PC-3 (cell line): ENCODE results near the gene CXCL10. TPM values are rescaled to one million over a fixed set of nuclear protein-coding genes. Genes with fewer than 3 reads are reported as not detected.
A peak's percentile ranks its signal among the peaks of the same experiment; 100 is the strongest.
"Not testable (repeated sequence)": the region's sequence is repeated elsewhere in the genome, so short reads cannot be mapped to it uniquely, and the experiment has no call there.

ENCODE experiments used
- ATAC-seq: fragments of 200-7000 bp; cut with Tn5 transposase; 2 replicates; pipeline ENCODE4 v1.9.1; 2020; ENCODE audit warnings: mild to moderate bottlenecking, moderate library complexity
- BruUV-seq: library from RNA; stranded (reverse); fragments of 400-500 nt; replicated peaks from 2 replicates; lab custom pipeline; 2021; lab: Mats Ljungman, UMichigan
- CTCF ChIA-PET: fragments of 300-600 bp; sonication (Branson Sonifier 250); formaldehyde crosslinking; loops from one replicate; lab custom pipeline; 2022; ENCODE audit warnings: antibody characterized with exemption; lab: Charles Lee
- POLR2A ChIA-PET: fragments of 300-600 bp; sonication (Branson Sonifier 250); formaldehyde crosslinking; loops from one replicate; lab custom pipeline; 2022; ENCODE audit warnings: antibody characterized with exemption; ENCODE audit not compliant: unreplicated experiment; lab: Charles Lee
- DNase-seq: peaks from one replicate; pipeline ENCODE4 v3.0.0-alpha.2; 2015
- H2AFZ ChIP-seq: fragments of 300-600 bp; sonication (generic); 2 replicates; pipeline ENCODE4 v1.6.0; 2016; ENCODE audit warnings: antibody characterized with exemption, low read length
- H3F3A ChIP-seq: fragments of 300-600 bp; sonication (generic); one replicate; pipeline ENCODE4 v1.6.0; 2017; ENCODE audit warnings: antibody characterized with exemption, low read length, control low read depth, mild to moderate bottlenecking; ENCODE audit not compliant: unreplicated experiment
- H3K27ac ChIP-seq: fragments of 300-600 bp; sonication (generic); 2 replicates; pipeline ENCODE4 v1.5.1; 2016; ENCODE audit warnings: mild to moderate bottlenecking, low read length
- H3K27me3 ChIP-seq: fragments of 300-600 bp; sonication (generic); 2 replicates; pipeline ENCODE4 v1.6.1; 2016; ENCODE audit warnings: low read length, mixed read lengths
- H3K36me3 ChIP-seq: fragments of 300-600 bp; sonication (generic); 2 replicates; pipeline ENCODE4 v1.6.1; 2016; ENCODE audit warnings: low read depth, mixed run types, low read length, mixed read lengths
- H3K4me1 ChIP-seq: fragments of 300-600 bp; sonication (generic); 2 replicates; pipeline ENCODE4 v1.5.1; 2016; ENCODE audit warnings: low read length; ENCODE audit not compliant: insufficient read depth
- H3K4me2 ChIP-seq: fragments of 300-600 bp; sonication (generic); 2 replicates; pipeline ENCODE4 v1.6.0; 2016; ENCODE audit warnings: low read length
- H3K4me3 ChIP-seq: fragments of 300-600 bp; sonication (generic); 2 replicates; pipeline ENCODE4 v1.5.1; 2016; ENCODE audit warnings: mild to moderate bottlenecking, low read length, mixed read lengths
- H3K79me2 ChIP-seq: fragments of 300-600 bp; sonication (generic); 2 replicates; pipeline ENCODE4 v1.6.1; 2017; ENCODE audit warnings: low read length, mixed read lengths
- H3K9ac ChIP-seq: fragments of 300-600 bp; sonication (generic); 2 replicates; pipeline ENCODE4 v1.6.0; 2016; ENCODE audit warnings: mild to moderate bottlenecking, low read length
- H3K9me2 ChIP-seq: fragments of 300-600 bp; sonication (generic); replicated peaks from 2 replicates; pipeline ENCODE4 v1.6.1; 2016; ENCODE audit warnings: mixed run types, low read length, mixed read lengths
- H3K9me3 ChIP-seq: fragments of 300-600 bp; sonication (generic); 2 replicates; pipeline ENCODE4 v1.6.1; 2016; ENCODE audit warnings: low read length, mixed read lengths
- H4K20me1 ChIP-seq: fragments of 300-600 bp; sonication (generic); 2 replicates; pipeline ENCODE4 v1.6.1; 2016; ENCODE audit warnings: low read length, mixed read lengths
- EZH2 ChIP-seq: fragments of 300-600 bp; sonication (generic); IDR thresholded peaks from one replicate; pipeline ENCODE4 v1.6.1; 2017; ENCODE audit warnings: antibody characterized with exemption, mild to moderate bottlenecking, low read length; ENCODE audit not compliant: unreplicated experiment
- EZH2phosphoT487 ChIP-seq: fragments of 300-600 bp; sonication (generic); IDR thresholded peaks from 2 replicates; pipeline ENCODE4 v1.6.1; 2018; ENCODE audit warnings: mild to moderate bottlenecking, antibody characterized with exemption, low read length, borderline replicate concordance
- intact Hi-C: fragments of 100-400 bp; cut with micrococcal nuclease; formaldehyde crosslinking; loops from 2 replicates; pipeline ENCODE4 v1.9.0; 2023
- total RNA-seq: library from RNA; depleted of rRNA; stranded (reverse); fragments of >200 nt; gene quantifications from 2 replicates; pipeline ENCODE4 v1.2.3, GENCODE V29; 2014
- TF ChIP-seq, protein P1 (sequence below): fragments of 300-600 bp; sonication (generic); conservative IDR thresholded peaks from 2 replicates; pipeline ENCODE4 v1.5.1; 2017; ENCODE audit warnings: antibody characterized with exemption, low read depth, mild to moderate bottlenecking, low read length

CXCL10 gene
- total RNA-seq, 1 experiment from 2014 or later = not detected

DNA sequence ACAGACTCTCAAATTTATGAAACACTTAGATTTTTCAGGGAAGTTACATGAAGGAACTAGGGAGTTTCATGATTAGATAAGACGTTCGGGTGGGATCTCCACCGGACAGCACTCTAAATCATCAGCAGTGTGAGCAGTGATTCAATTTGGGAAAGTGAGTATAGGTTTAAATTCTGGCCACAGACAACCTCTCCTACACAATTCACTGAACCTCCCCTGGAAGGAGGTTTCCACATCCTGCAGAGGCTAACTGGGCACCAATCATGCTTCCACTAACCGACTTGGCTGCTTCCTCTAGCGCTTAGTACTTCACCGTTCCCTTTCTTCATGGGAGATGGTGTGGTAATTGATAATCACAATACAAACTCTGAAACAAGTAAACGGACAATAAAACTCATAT, 21.6 kb downstream of the CXCL10 start:
- Histone ChIP-seq H3K4me3 (no peak overlapping the region), H3K9ac (no peak overlapping the region), H3F3A (no peaks in the 10 kb centered on the region), H3K9me2 (no peaks in the 10 kb centered on the region), H3K9me3 (no peaks in the 10 kb centered on the region), H3K4me1 (peaks cover 16% of the 10 kb centered on the region), H3K27ac (no peak overlapping the region), H3K27me3 (no peaks in the 10 kb centered on the region), H3K79me2 (no peaks in the 10 kb centered on the region), H2AFZ (no peak overlapping the region), H3K4me2 (0 out of 2 replicates have a peak overlapping the region, but pooled peaks have one; percentile 0), H4K20me1 (no peaks in the 10 kb centered on the region), H3K36me3 (no peaks in the 10 kb centered on the region)
- POLR2A ChIA-PET = no interaction called here
- intact Hi-C loops = no loop called here
- CTCF ChIA-PET = no interaction called here
- ATAC-seq (no peak), DNase-seq (no peak)
- TF ChIP-seq EZH2phosphoT487 = no peak
- TF ChIP-seq, protein P1, sequence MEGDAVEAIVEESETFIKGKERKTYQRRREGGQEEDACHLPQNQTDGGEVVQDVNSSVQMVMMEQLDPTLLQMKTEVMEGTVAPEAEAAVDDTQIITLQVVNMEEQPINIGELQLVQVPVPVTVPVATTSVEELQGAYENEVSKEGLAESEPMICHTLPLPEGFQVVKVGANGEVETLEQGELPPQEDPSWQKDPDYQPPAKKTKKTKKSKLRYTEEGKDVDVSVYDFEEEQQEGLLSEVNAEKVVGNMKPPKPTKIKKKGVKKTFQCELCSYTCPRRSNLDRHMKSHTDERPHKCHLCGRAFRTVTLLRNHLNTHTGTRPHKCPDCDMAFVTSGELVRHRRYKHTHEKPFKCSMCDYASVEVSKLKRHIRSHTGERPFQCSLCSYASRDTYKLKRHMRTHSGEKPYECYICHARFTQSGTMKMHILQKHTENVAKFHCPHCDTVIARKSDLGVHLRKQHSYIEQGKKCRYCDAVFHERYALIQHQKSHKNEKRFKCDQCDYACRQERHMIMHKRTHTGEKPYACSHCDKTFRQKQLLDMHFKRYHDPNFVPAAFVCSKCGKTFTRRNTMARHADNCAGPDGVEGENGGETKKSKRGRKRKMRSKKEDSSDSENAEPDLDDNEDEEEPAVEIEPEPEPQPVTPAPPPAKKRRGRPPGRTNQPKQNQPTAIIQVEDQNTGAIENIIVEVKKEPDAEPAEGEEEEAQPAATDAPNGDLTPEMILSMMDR = no peak
- TF ChIP-seq EZH2 = no peak
- no TSS peak for BruUV-seq

- no peak overlapping the region for H3K27ac ChIP-seq
- intact Hi-C loops = no loop called here
- H3K36me3 ChIP-seq = no peaks in the 10 kb centered on the region
- ChIA-PET POLR2A (no interaction called here), CTCF (interaction anchor here (0.7 kb wide), 1 partner anchor 178 kb away, joined by 3 read pairs; no protein-coding TSS in a partner anchor)
- ATAC-seq = no peak
- no peak overlapping the region for H3K9ac ChIP-seq
- no peaks in the 10 kb centered on the region for H3F3A ChIP-seq
- H3K79me2 ChIP-seq = no peaks in the 10 kb centered on the region
- H2AFZ ChIP-seq = no peak overlapping the region
- no peak overlapping the region for H3K4me3 ChIP-seq
- TF ChIP-seq EZH2phosphoT487 = no peak
- TF ChIP-seq EZH2 = no peak
- TF ChIP-seq, protein P1 = no peak
- H3K27me3 ChIP-seq = no peaks in the 10 kb centered on the region
- no TSS peak for BruUV-seq
- no peaks in the 10 kb centered on the region for H3K9me3 ChIP-seq
- no peaks in the 10 kb centered on the region for H4K20me1 ChIP-seq
- H3K4me1 ChIP-seq = peaks cover 10% of the 10 kb centered on the region; the same call in 1 of the 2 replicates
- DNase-seq = no peak
- H3K9me2 ChIP-seq = no peaks in the 10 kb centered on the region
- no peak overlapping the region for H3K4me2 ChIP-seq
Observed at GRCh38 chr4:76000279-76000678, 23.0 kb downstream of the CXCL10 start.

DNA sequence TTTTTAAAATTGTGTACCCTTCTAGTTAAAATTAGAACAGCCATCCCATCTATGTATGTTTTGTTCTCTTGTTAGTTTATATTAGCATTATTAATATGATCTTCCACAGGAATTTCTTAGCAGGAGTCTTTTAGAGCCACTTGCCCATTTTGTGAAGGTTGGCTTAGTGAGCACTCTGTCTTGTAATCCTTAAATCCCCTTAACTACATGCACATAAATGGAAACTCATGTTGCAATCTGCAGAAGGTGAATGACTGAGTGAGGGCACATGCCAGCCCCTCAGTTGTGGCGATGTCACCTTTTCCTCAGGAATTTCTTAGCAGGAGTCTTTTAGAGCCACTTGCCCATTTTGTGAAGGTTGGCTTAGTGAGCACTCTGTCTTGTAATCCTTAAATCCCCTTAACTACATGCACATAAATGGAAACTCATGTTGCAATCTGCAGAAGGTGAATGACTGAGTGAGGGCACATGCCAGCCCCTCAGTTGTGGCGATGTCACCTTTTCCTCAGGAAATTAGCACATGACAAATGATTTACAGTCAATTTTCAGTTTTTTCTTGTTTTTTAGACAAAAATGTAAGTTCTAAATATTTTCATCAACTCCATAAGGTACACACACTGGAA, 24.7 kb downstream of the CXCL10 start:
- intact Hi-C loops, H3K9me2 ChIP-seq, H3K9ac ChIP-seq, ATAC-seq, H3K4me2 ChIP-seq, H4K20me1 ChIP-seq, H3K9me3 ChIP-seq, H3F3A ChIP-seq, H2AFZ ChIP-seq, BruUV-seq, H3K36me3 ChIP-seq, H3K4me3 ChIP-seq, H3K79me2 ChIP-seq, POLR2A ChIA-PET, H3K27me3 ChIP-seq, H3K4me1 ChIP-seq, H3K27ac ChIP-seq, CTCF ChIA-PET, DNase-seq: not testable (repeated sequence)
